Caki2 (cell line): ENCODE results near the gene TCERG1L. TPM values are rescaled to one million over a fixed set of nuclear protein-coding genes. Genes with fewer than 3 reads are reported as not detected.

Source experiments
- DNase-seq: peaks from one replicate; pipeline ENCODE4 v3.0.0-alpha.2; 2015; ENCODE audit warnings: low read depth
- in situ Hi-C: cut with HindIII; loops from 2 replicates; pipeline ENCODE4 v1.10.0; 2016; ENCODE audit warnings: low sequenced_read_pairs, low pct_unique_long_range_greater_than_20kb, mixed read lengths
- total RNA-seq: library from RNA; depleted of rRNA; stranded (reverse); fragments of >200 nt; shearing (Covaris generic); gene quantifications from 2 replicates; pipeline ENCODE4 v1.2.3, GENCODE V29; 2014; ENCODE audit warnings: low replicate concordance

TCERG1L gene
- total RNA-seq, 1 experiment from 2014 or later: not detected

- in situ Hi-C loops: no loop called here
- DNase-seq: peak; percentile 55
Observed at GRCh38 chr10:131094527-131095312, 216.8 kb downstream of the TCERG1L start.

- DNase-seq: no peak
- in situ Hi-C loops: no loop called here
Observed at GRCh38 chr10:131093795-131094366, 217.6 kb downstream of the TCERG1L start.

GRCh38 chr10:131093346-131093745 is 218.2 kb downstream of the TCERG1L start:
- in situ Hi-C loops: no loop called here
- no peak for DNase-seq

DNA sequence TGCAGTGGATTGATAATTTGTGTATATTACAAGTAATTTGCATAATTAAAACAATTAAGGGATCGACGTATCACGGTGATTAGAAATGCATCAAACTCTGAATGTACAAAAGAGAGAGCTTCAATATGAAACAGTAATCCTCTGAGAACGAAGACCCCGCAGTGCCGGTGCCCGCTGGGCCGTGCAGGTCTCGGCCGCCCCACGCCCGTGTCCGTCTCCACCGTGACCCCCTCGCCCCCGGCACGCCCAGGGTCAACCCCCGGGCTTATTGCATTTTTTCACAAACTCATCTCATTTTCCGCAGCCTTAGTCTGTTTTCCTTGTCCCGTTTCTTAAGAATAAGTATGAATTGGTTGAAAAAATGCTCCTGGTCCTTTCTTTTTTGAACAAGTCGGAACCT is 218.6 kb downstream of the TCERG1L start:
- in situ Hi-C loops: no loop called here
- no peak for DNase-seq

GRCh38 chr10:131092386-131092785 is 219.1 kb downstream of the TCERG1L start:
- in situ Hi-C loops: no loop called here

GRCh38 chr10:131091682-131092081 is 219.8 kb downstream of the TCERG1L start:
- no peak for DNase-seq
- in situ Hi-C loops: no loop called here

More at GRCh38 chr10:131092386-131092785, 219.1 kb downstream of the TCERG1L start:
- DNase-seq: no peak

GRCh38 chr10:131090761-131091661 is 220.5 kb downstream of the TCERG1L start:
- no peak for DNase-seq
- in situ Hi-C loops: no loop called here

DNA sequence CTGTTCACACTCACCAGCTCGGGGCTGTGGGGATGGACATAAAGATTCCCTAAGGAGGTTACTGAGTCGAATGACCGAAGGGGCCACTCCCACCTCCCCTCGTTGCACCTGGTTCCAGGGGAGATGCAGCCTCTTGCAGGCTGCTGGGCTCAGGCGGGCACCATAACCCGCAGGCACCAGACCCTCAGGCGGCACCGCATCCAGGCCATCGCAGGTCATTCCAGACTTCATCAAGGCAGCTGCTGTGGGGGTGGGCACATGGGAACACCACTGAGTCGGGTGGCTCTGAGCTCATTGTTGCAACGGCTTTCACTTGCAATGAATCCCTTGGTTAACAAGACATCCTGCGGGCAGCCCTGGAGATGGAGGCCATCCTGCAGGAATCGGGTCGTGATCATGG is 221.7 kb downstream of the TCERG1L start:
- in situ Hi-C loops: no loop called here
- no peak for DNase-seq

- DNase-seq: no peak
- in situ Hi-C loops: no loop called here
Observed at GRCh38 chr10:131089150-131089549, 222.4 kb downstream of the TCERG1L start.

GRCh38 chr10:131088619-131089018 is 222.9 kb downstream of the TCERG1L start:
- in situ Hi-C loops: no loop called here
- no peak for DNase-seq

GRCh38 chr10:131087464-131088215 is 223.9 kb downstream of the TCERG1L start:
- in situ Hi-C loops: no loop called here
- DNase-seq: no peak

DNA sequence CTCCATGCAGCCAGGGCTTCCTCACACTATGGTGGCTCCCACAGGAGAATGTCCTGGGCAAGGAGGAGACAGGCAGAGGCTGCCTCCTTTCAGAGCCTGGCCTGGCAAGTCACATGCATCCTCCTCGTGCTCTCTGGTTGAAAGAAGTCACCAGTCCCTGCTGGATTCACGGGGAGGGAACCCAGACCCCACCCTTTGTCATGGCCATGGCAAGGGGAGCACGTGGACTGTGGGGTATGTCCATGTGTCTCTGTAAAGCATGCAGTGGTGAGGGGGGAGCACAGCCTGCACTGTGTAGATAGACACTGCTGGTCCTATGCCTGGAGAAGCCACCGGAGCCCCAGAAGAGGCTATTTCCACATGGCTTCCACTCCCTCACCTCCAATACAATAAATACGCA is 225.0 kb downstream of the TCERG1L start:
- no peak for DNase-seq
- in situ Hi-C loops: no loop called here

DNA sequence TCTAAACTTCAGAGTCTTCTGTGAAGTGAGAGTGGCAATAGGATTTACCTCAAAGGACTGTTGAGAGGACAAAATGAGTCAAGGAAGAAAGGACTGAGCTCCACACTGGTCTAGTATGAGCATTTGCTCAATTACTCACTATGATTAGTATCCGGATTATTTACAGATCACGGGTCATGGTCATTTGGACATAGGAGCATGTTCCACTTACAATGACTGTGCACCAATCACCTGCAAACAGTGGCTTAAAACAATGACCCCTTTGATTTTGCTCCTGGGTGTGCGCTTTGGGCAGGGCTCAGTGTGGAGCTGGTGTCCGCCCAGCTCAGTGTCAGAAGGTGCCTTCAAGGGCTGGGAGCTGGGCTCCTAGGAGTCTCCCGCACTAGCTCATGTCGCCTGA is 225.4 kb downstream of the TCERG1L start:
- no peak for DNase-seq
- in situ Hi-C loops: no loop called here

DNA sequence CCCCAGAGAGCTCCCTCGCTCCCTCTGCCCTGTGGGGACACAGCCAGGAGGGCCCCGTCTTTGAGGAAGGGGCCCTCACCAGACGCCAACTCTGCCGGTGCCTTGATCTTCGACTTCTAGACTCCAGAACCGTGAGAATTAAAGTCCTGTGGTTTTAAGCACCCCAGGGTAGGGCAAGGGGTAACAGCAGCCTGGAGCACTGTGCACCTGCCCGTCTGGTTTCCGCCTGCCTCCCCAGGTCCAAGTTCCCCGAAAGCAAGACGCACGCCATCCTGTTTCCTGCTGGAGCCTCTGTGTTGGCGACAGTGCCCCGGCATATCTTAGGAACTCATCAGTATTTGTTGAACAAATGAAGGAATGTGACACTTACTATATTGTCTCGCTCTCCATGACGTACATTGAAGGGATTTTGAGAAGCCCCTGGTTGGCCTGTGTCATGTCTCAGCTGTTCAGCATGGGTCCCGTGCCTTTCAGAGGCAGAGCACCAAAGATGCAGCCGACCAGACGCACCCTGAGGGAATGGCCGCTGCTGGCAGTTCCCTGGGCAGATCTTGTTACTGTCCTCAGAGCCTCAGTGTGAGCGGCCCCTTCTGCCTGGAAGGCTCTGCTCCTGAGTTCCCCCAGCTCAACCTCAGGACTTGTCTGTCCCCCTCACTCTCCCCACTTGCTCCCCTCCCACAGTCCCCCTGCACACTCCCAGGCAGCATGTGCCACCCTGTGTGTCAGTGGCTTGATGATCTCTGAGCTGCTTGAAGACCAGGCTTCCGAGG is 226.2 kb downstream of the TCERG1L start:
- DNase-seq: no peak
- in situ Hi-C loops: no loop called here

DNA sequence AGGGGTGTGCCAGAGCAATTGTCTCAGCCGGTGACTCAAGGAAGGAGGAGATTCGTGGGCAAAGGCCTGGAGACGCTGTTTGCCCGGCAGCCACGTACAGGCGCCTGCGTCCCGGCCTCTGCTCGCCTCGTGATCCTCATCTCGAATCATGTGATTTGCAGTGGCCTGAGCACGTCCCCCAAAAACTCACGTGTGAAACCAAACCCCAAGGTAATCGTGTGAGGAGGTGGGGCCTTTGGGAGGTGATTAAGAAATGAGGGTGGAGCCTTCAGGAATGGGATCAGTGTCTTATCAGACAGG is 226.8 kb downstream of the TCERG1L start:
- in situ Hi-C loops: no loop called here
- DNase-seq: no peak

DNA sequence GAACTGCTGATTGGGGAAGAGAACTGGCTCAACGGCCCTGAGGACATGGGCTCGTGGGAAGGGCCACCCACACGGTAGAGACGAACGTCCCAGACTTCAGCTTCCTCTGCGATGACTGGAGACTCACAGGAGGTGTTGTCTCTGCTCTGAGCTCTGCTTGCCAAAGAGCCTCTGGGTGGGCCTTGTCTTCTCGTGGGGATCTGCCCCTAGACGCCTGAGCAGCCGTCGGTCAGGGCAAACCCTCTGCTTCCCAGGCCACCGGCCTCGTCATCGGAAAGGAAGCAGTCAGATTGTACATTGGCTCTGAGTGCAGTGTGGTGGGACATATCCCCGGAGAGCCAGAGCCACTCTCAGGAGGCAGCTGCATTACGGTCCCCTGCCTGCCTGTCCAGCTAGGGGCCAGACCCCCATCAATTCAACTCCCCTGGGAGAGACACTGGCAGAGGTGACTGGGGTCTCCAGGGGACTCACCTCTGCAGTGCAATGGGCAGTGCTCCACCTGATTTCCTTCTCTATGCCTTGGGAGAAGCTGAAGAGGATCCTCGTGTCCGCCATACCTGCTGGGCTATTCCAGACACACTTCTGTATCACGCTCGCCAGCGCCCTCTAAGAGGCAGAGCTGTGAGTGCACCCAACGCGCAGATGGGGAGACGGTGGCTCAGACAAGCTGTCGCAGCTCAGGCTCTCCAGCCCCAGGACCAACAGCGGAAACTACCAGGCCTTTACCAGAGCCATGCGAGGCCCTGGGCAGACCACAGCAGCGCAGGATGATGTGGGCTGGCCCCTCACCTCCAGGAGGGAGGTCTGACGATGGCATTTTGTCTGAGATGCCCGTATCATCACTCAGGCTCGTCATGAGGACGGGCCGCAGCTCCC is 227.4 kb downstream of the TCERG1L start:
- no peak for DNase-seq
- in situ Hi-C loops: no loop called here

DNA sequence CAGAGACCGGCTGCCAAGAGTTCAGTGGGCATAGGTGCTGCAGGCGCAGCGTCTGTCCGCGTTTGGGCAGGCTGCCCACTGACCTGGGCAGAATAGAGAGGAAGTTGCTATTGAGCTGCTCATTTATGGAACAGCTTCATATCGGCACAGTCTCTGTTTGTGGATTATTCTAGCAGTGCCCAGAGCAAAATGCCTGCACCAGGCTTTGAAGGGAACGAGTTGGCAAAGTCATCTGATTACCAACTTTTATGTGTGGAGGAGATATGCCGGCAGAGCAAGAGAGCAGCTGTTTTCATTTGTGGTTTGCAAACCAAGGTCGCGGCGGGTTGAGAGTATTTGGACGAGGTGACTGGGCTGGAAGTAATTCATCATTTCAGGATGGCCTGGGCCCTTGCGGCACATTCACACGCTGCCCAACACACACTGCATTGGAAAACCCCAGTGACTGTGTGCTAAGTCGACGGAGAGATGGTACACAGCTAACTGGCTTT is 228.5 kb downstream of the TCERG1L start:
- in situ Hi-C loops: no loop called here

More for the DNA sequence above, 228.5 kb downstream of the TCERG1L start:
- peak; percentile 57 for DNase-seq
